ENCODE data around the gene ORC2.
"Not testable (repeated sequence)": the region's sequence is repeated elsewhere in the genome, so short reads cannot be mapped to it uniquely, and the experiment has no call there.

The ORC2 gene

GRCh38 chr2:200963124-200963917 is at the start of gene ORC2:
Gene ORC2 (minus strand): TSS chr2:200963660. CDS start chr2:200958123, 5,537 bp downstream.
- DNase-seq, result peak; percentile 45 to 94 (median 86)

DNA sequence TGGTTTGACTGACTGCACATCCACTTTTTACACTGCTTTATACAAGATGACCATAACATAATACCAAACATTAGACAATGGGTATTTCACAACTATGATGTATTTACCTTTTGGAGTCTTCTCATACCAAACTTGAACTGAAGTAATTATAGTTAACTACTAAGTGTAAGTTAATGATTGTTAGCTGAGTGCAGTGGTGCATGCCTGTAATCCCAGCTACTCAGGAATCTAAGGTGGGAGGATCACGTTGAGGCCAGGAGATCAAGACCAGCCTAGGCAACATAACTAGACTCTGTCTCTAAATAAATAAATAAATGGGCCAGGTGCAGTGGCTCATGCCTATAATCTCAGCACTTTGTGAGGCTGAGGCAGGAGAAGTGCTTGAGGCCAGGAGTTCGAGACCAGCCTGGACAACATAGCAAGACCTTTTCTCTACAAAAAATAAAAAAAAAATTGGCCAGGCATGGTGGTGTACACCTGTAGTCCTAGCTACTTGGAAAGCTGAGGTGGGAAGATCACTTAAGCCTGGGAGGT is 44.9 kb upstream of the ORC2 start:
- DNase-seq, result no peak

- no peak for DNase-seq
Observed at GRCh38 chr2:201007584-201007998, 44.1 kb upstream of the ORC2 start.

DNA sequence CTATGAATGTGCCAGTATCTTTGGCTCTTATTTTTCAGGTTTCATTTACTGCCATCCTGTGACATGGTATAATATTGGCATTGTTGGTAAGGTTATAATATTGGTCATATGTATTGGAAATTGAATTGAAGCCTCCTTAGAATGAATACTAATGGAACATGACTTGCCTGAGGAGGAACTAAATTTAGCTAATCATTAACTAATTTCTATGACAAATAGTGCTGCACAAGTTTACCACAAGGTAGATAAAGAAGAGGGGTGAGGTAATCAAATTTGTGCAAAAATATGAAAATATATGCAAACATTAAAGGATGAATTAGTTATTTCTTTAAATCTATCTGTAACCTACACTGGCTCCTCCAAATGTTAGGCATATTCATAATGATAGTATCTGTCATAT is 43.2 kb upstream of the ORC2 start:
- no peak for DNase-seq

DNA sequence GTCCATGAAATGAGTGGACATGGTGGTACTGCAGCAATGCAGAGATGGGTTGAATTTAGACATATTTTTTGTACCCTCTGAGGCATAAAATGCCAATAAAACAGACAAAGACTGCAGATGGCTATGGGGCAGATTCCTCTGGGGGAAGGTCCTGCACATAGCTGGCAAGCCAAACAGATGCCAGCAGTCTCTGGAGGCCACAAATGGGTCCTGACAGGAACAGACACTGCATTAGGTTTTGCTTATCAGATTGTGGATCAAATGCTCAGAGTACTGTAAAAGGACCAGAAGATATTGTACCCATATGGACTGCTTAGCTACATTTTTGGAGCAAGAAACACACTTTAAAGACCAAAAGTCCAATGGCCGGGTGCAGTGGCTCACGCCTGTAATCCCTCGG is 40.9 kb upstream of the ORC2 start:
- no peak for DNase-seq

DNA sequence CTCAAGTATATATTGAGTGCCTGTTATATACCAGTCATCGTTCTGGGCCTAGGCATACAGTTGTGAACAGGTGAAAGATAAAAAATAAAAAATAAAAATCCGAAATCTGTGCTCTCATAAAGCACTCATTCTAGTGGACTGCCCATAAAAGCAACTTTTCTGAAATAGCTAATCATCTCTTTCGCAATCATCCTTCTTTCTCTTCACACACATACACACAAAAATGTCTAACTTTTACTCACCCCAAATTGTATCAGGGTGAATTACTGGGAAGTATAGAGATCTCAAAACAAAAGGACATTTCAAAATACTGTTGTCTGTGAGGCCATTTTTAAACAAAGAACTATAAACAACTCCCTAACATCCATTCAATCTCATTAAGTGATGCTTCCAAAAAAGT is 29.6 kb upstream of the ORC2 start:
- no peak for DNase-seq

- DNase-seq, result no peak
Observed at GRCh38 chr2:200987137-200987536, 23.7 kb upstream of the ORC2 start.

DNA sequence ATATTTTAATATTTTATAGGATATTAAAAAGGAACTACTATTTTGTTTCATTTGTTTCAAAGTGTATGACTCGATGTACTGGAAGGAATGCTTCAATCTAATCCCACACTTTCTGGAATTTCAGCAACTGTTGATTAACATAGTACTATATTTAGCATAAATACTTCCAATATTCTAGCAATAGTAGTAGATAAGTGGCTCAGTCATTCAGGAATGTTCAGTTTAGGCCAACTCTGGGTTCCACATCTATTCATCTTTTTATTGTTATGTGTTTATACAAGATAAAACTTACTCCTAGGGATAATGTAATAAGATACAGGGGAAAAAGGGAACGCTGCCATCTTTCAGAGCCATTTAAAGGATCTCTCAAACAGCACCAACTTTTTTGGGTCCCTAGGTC is 22.3 kb upstream of the ORC2 start:
- no peak for DNase-seq

DNA sequence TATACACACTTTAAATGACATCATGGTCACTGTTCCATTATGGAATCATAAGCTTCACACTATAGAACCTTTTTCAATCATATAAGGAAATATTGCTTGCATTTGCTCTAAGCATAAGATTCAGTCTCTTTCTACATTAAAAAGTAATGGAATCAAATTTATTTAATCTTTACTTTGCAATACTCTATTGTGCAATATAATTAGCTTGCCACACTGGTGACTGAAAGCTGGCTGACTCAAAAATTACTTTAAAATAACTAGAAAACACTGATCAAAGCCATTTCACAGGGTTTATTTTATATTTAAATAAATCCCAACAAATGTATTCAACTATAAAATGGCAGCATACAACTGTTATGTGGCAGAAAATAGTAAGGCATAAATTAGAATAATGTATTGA is 13.2 kb upstream of the ORC2 start:
- no peak for DNase-seq

DNA sequence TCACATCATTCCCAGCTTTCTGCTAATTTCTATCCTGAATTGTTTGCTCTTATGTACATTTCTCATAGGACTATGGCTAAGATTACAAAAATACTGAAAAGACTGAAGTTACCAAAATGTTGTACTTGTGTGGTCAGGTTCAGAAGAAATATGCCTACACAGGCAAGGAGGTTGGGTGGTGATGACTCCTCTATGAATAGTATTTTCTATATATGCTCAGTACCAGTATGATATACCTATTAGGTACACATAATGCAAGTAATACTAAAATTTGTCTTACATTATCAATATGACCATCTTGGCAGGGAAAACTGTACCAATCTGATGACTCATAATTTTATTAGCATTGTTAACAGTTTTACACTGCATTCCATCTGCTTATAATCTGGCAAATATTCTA is 12.2 kb upstream of the ORC2 start:
- DNase-seq, result no peak

DNA sequence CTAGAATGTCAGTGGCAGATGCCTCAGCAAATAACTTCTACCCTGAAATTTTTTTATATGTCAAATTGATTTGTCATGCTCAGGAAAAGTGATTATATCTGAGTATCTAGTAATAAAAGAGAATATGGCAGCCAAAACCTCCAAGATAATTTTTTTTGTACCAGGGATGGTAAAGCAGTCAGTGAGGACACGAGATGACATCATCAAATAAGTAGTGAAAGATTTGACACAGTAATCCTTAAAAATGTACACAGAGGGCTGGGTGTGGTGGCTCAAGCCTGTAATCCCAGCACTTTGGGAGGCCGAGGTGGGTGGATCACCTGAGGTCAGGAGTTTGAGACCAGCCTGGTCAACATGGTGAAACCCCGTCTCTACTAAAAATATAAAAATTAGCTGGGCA is 6.6 kb upstream of the ORC2 start:
- DNase-seq, result not testable (repeated sequence)

- DNase-seq, result no peak
Observed at GRCh38 chr2:200968735-200969134, 5.3 kb upstream of the ORC2 start.

- no peak for DNase-seq
Observed at GRCh38 chr2:200968162-200968561, 4.7 kb upstream of the ORC2 start.

GRCh38 chr2:200966770-200967169 is 3.3 kb upstream of the ORC2 start:
- no peak for DNase-seq

DNA sequence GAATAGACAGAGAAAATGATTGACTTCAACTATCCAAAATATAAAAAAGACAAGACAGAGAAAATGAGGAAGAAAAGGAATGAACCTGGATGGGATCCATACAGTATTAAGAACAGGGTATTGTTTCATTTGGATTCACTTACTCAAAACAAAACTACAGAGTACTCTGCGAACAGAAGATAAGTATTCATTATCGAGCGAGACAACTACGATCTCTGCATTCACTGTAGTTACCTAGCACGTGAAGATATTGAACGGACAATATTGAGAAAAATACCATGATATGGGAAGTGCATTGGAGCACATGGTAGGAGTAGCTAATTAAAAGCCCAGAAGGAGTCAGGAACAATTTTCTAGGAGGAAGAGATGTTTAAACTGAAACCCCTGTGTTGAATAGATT is 1.0 kb upstream of the ORC2 start:
- no peak for DNase-seq

DNA sequence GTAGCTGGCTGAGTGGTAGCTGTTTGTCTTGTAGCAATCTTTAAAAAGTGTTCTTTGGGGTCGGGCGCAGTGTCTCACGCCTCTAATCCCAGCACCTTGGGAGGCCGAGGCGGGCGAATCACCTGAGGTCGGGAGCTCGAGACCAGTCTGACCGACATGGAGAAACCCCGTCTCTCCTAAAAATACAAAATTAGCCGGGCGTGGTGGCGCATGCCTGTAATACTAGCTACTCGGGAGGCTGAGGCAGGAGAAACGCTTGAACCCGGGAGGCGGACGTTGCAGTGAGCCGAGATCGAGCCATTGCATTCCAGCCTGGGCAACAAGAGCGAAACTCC is 425 bp upstream of the ORC2 start:
- peak in 2 of 56 donors; percentile 34 to 45 for DNase-seq

DNA sequence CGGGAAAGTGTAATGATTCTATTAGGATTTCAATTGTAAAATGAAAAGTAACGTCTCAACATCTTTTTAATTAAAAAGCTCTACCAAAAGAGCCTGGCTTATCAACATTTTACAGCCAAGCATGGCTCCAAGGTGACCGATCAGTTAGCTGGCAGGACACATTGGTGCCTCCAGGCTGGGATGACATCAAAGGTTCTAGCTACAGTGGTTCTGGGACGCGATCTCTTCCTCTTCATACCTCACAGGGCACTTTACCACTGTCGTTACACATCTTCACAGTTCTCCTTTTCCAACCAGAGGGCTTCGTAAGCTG is 693 bp downstream of the ORC2 start:
- peak in 2 of 56 donors; percentile 12 to 56 for DNase-seq

DNA sequence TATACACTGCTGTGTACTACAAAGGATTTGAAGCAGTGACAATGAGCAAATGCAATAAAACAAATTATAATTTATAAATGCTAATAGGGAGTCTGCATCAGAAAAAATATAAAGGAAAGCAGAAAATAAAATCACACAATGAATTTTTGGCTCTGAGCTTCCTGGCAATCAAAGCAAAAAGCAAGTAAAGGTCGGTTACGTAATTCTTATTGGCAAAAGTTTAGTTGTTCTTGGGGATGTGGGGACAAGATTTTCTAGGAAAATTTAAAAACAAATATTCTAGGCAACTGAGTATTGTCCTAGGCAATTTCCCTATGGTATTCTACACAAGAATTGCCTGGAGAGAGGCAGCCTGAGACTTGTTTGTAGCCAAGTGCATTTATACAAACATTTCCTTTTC is 1.8 kb downstream of the ORC2 start:
- no peak for DNase-seq

DNA sequence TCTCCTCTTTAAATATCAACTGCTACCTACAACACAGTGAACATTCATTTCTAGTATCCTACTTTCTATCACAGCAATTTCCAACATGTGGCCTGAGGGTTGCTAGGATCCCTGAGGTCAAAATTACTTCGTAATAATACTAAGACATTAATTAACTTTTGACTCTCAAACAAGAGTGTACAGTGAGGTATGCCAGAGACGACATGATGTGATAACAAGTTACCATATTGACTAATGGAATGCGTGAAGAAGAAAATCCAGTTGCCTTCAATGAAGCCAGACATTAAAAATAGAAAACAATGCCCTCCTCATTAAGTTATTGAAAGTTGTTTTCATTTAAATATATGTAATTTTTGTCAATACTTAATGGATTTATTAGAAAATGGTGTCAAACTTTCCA is 13.1 kb downstream of the ORC2 start:
- no peak for DNase-seq

GRCh38 chr2:200945395-200945729 is 18.1 kb downstream of the ORC2 start:
- no peak for DNase-seq

GRCh38 chr2:200944467-200945394 is 18.7 kb downstream of the ORC2 start:
- DNase-seq, result no peak

DNA sequence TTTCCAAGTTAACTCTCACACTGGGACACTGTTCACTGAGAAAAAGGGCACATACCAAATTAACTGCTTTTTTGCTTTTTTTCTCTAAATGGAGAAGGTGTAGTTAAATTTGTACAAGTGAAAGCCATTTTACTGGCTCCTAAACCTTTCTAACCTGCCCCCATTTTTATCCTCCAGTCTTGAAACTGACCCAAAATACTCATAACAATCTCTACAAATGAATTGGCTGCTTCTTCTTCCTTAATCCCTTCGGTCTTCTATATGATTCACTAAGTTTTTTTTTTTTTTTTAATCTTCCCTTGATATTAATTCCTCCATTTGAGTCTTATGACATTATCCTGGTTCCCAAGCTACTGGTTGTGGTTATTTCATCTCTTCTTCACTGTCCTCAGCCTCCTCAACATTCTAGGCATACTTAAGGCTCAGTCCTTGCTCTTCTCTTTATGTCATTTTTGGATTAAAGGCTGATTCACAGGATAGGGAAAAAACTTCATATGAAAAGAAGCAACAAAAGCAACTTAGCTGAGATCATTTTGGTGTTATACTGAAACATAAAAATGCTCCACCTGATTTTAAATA is 19.8 kb downstream of the ORC2 start:
- no peak for DNase-seq

Measured in amygdala (tissue), 56 donors.